GM21576 (cell line): ENCODE measurements around the gene ADO.

Experiments
- ATAC-seq: cut with Tn5 transposase; IDR thresholded peaks from one replicate; pipeline ENCODE4 v1.9.1; 2021; ENCODE audit warnings: mild to moderate bottlenecking, moderate library complexity; ENCODE audit not compliant: unreplicated experiment

The ADO gene

GRCh38 chr10:62792261-62792660 lies 12.3 kb upstream of the ADO start:
- no peak for ATAC-seq

GRCh38 chr10:62794306-62794705 lies 10.2 kb upstream of the ADO start:
- ATAC-seq: no peak

- ATAC-seq: no peak
Observed at GRCh38 chr10:62795100-62795499, 9.4 kb upstream of the ADO start.

GRCh38 chr10:62795762-62796161 lies 8.8 kb upstream of the ADO start:
- ATAC-seq: no peak

GRCh38 chr10:62796896-62797295 lies 7.6 kb upstream of the ADO start:
- no peak for ATAC-seq

GRCh38 chr10:62801871-62802270 lies 2.6 kb upstream of the ADO start:
- no peak for ATAC-seq

- peak; percentile 5 for ATAC-seq
Observed at GRCh38 chr10:62803724-62804355, 680 bp upstream of the ADO start.

GRCh38 chr10:62805231-62806099 lies 945 bp downstream of the ADO start:
- ATAC-seq: peak; percentile 19

GRCh38 chr10:62806251-62806650 lies 1.7 kb downstream of the ADO start:
- ATAC-seq: no peak

GRCh38 chr10:62810156-62810902 lies 5.8 kb downstream of the ADO start:
- no peak for ATAC-seq

GRCh38 chr10:62811159-62811875 lies 6.8 kb downstream of the ADO start:
- peak; percentile 32 for ATAC-seq

- ATAC-seq: no peak
Observed at GRCh38 chr10:62812672-62813439, 8.3 kb downstream of the ADO start.

GRCh38 chr10:62813453-62813852 lies 8.9 kb downstream of the ADO start:
- no peak for ATAC-seq

- no peak for ATAC-seq
Observed at GRCh38 chr10:62813981-62814380, 9.5 kb downstream of the ADO start.

- ATAC-seq: no peak
Observed at GRCh38 chr10:62814756-62815380, 10.3 kb downstream of the ADO start.

- ATAC-seq: no peak
Observed at GRCh38 chr10:62815381-62816075, 11.0 kb downstream of the ADO start.

- ATAC-seq: no peak
Observed at GRCh38 chr10:62816076-62816330, 11.5 kb downstream of the ADO start.

- peak; percentile 77 for ATAC-seq
Observed at GRCh38 chr10:62816331-62817120, 12.0 kb downstream of the ADO start, which contains the start of gene EGR2. TSS of gene EGR2 (minus strand) at chr10:62816366. CDS start at chr10:62816029, 337 bp downstream.
